Measurements from ENCODE around the gene PCDHA12. TPM values are rescaled to one million over a fixed set of nuclear protein-coding genes. Genes with fewer than 3 reads are reported as not detected.
"Not testable (repeated sequence)": the region's sequence is repeated elsewhere in the genome, so short reads cannot be mapped to it uniquely, and the experiment has no call there.

Gene PCDHA12
- total RNA-seq, 2 donors from 2014 or later = 0.59 to 0.67 TPM

GRCh38 chr5:140835622-140836510 lies 39.2 kb upstream of the PCDHA12 start:
- no peak for DNase-seq (ENCODE audit: low spot score)
- Histone ChIP-seq H3K9me3 (peaks cover 0 to 49% of the 10 kb centered on the region in 2 donors), H3K4me1 (no peaks in the 10 kb centered on the region), H3K4me3 (no peak overlapping the region), H3K36me3 (no peaks in the 10 kb centered on the region), H3K27me3 (peaks cover 0 to 3% of the 10 kb centered on the region in 2 donors), H3K27ac (no peak overlapping the region)
- TF ChIP-seq, protein P1, sequence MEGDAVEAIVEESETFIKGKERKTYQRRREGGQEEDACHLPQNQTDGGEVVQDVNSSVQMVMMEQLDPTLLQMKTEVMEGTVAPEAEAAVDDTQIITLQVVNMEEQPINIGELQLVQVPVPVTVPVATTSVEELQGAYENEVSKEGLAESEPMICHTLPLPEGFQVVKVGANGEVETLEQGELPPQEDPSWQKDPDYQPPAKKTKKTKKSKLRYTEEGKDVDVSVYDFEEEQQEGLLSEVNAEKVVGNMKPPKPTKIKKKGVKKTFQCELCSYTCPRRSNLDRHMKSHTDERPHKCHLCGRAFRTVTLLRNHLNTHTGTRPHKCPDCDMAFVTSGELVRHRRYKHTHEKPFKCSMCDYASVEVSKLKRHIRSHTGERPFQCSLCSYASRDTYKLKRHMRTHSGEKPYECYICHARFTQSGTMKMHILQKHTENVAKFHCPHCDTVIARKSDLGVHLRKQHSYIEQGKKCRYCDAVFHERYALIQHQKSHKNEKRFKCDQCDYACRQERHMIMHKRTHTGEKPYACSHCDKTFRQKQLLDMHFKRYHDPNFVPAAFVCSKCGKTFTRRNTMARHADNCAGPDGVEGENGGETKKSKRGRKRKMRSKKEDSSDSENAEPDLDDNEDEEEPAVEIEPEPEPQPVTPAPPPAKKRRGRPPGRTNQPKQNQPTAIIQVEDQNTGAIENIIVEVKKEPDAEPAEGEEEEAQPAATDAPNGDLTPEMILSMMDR (IDR thresholded peaks at IDR 0.05) = no peak

DNA sequence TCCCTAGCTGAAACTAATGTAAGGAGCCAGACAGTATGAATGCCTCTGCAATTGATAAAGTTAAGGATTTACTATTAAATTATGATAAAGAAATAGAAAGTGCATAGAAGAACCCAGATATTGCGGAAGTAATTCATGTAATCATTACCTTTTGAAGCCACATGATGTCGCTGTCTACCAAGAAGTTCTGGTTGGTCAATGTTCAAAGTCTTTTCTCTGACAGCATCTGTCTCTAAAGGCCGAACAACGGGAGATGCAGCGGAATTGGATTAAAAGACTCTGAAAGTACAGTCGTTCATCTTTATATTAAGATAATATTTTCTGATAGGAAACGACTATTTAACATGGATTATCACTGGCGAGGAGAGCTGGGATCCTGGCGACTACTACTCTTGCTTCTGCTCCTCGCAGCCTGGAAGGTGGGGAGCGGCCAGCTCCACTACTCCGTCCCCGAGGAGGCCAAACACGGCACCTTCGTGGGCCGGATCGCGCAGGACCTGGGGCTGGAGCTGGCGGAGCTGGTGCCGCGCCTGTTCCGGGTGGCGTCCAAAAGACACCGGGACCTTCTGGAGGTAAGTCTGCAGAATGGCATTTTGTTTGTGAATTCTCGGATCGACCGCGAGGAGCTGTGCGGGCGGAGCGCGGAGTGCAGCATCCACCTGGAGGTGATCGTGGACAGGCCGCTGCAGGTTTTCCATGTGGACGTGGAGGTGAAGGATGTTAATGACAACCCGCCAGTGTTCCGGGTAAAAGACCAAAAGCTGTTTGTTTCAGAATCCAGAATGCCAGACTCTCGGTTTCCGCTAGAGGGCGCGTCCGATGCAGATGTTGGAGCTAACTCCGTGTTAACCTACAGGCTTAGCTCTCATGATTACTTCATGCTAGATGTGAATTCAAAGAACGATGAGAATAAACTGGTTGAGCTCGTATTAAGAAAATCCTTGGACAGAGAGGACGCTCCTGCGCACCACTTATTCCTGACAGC lies 33.8 kb upstream of the PCDHA12 start, which contains the start of gene PCDHA8:
PCDHA8 (plus strand) TSS at position 210 of the 985 bp plus-strand sequence; CDS start at position 345, 135 bp downstream.
- Histone ChIP-seq H3K9me3 (peaks cover 0 to 28% of the 10 kb centered on the region in 2 donors), H3K36me3 (no peaks in the 10 kb centered on the region), H3K4me1 (no peaks in the 10 kb centered on the region), H3K27me3 (no peaks in the 10 kb centered on the region), H3K27ac (no peak within 1 kb of the TSS), H3K4me3 (no peak within 1 kb of the TSS)
- DNase-seq (ENCODE audit: low spot score) = no peak
- TF ChIP-seq, protein P1 (IDR thresholded peaks at IDR 0.05) = peak in 1 of 2 donors; percentile 12

- H3K4me1 ChIP-seq = no peaks in the 10 kb centered on the region
- TF ChIP-seq, protein P1 (IDR thresholded peaks at IDR 0.05) = no peak
- peaks cover 0 to 24% of the 10 kb centered on the region in 2 donors for H3K9me3 ChIP-seq
- no peaks in the 10 kb centered on the region for H3K27me3 ChIP-seq
- H3K4me3 ChIP-seq = no peak overlapping the region
- no peaks in the 10 kb centered on the region for H3K36me3 ChIP-seq
- DNase-seq (ENCODE audit: low spot score) = no peak
- no peak overlapping the region for H3K27ac ChIP-seq
Measured at GRCh38 chr5:140842798-140843733, 32.0 kb upstream of the PCDHA12 start.

DNA sequence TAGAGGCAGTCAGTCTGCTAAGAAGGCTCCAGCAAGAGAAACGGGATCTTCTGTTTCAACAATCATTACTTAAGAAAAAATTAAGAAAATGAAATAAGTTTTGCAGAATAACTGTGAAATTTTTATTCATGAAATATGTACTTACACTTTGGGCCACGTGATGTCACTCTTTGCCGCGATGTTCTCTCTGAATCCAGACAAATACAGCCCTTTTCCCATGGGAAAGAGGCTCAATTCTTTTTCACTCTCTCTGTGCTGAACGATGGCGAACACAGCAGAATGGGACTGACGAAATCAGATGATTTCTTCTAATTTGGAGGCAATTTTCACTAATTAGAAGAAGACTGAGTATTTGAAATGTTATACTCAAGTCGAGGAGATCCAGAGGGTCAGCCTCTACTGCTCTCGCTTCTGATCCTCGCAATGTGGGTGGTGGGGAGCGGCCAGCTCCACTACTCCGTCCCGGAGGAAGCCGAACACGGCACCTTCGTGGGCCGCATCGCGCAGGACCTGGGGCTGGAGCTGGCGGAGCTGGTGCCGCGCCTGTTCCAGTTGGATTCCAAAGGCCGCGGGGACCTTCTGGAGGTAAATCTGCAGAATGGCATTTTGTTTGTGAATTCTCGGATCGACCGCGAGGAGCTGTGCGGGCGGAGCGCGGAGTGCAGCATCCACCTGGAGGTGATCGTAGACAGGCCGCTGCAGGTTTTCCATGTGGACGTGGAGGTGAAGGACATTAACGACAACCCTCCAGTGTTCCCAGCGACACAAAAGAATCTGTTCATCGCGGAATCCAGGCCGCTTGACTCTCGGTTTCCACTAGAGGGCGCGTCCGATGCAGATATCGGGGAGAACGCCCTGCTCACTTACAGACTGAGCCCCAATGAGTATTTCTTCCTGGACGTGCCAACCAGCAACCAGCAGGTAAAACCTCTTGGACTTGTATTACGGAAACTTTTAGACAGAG lies 26.7 kb upstream of the PCDHA12 start, which contains the start of gene PCDHA9:
PCDHA9 (plus strand) TSS at position 244 of the 964 bp plus-strand sequence; CDS start at position 358, 114 bp downstream.
- H3K27ac ChIP-seq; H3K27me3 ChIP-seq; H3K36me3 ChIP-seq; H3K4me1 ChIP-seq; DNase-seq (ENCODE audit: low spot score): not testable (repeated sequence)
- Histone ChIP-seq H3K9me3 (peaks cover 0 to 30% of the 10 kb centered on the region in 2 donors), H3K4me3 (peak within 1 kb of the TSS in 1 of 2 donors; percentile 15)

DNA sequence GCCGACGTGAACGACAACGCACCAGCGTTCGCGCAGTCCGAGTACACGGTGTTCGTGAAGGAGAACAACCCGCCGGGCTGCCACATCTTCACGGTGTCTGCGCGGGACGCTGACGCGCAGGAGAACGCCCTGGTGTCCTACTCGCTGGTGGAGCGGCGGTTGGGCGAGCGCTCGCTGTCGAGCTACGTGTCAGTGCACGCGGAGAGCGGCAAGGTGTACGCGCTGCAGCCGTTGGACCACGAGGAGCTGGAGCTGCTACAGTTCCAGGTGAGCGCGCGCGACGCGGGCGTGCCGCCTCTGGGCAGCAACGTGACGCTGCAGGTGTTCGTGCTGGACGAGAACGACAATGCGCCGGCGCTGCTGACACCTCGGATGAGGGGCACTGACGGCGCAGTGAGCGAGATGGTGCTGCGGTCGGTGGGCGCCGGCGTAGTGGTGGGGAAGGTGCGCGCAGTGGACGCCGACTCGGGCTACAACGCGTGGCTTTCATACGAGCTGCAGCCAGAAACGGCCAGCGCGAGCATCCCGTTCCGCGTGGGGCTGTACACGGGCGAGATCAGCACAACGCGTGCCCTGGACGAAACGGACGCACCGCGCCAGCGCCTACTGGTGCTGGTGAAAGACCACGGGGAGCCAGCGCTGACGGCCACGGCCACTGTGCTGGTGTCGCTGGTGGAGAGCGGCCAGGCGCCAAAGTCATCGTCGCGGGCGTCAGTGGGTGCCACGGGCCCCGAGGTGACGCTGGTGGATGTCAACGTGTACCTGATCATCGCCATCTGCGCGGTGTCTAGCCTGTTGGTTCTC lies 25.1 kb upstream of the PCDHA12 start:
- H3K27ac ChIP-seq; DNase-seq (ENCODE audit: low spot score); H3K36me3 ChIP-seq; H3K4me1 ChIP-seq; H3K27me3 ChIP-seq; H3K4me3 ChIP-seq: not testable (repeated sequence)
- peaks cover 0 to 23% of the 10 kb centered on the region in 2 donors for H3K9me3 ChIP-seq

Measured in right atrium auricular region (tissue), 2 donors.